Left ventricle myocardium superior (tissue), 1 donor: ENCODE measurements around the gene ANKRD11. TPM values are rescaled to one million over a fixed set of nuclear protein-coding genes. Genes with fewer than 3 reads are reported as not detected.
A peak's percentile ranks its signal among the peaks of the same experiment; 100 is the strongest.
"Not testable (repeated sequence)": the region's sequence is repeated elsewhere in the genome, so short reads cannot be mapped to it uniquely, and the experiment has no call there.

ENCODE experiments used
- ATAC-seq: fragments of 200-7000 bp; cut with Tn5 transposase; one replicate; pipeline ENCODE4 v1.9.1; 2020; ENCODE audit warnings: mild to moderate bottlenecking, moderate library complexity
- DNase-seq: peaks from one replicate; pipeline ENCODE4 v3.0.0-alpha.2; 2020
- intact Hi-C: fragments of 100-400 bp; cut with micrococcal nuclease; formaldehyde crosslinking; loops from one replicate; pipeline ENCODE4 v1.11.0; 2022
- total RNA-seq: library from RNA; stranded (reverse); fragmentation: NEBNext Ultra II Directional; extraction: Animal tissue kit (Norgen Biotek cat#: 25700); gene quantifications from one replicate; pipeline ENCODE4 v1.2.1, GENCODE V29; 2021
- donor health status: DM: no; HTN: yes; CAD: no; lungs with severe emphysema.

The ANKRD11 gene
- total RNA-seq, 1 donor from 2014 or later: 75.2 TPM

- ATAC-seq (peak; percentile 8), DNase-seq (no peak)
- intact Hi-C loops: loop anchor here (10.0 kb wide), 1 partner anchor 140 kb away; no protein-coding TSS in a partner anchor
Measured at GRCh38 chr16:89484923-89485679, 5.3 kb downstream of the ANKRD11 start.

- intact Hi-C loops: loop anchor here (10.0 kb wide), 1 partner anchor 139 kb away; no protein-coding TSS in a partner anchor
- ATAC-seq (no peak), DNase-seq (no peak)
Measured at GRCh38 chr16:89484041-89484501, 6.3 kb downstream of the ANKRD11 start.

GRCh38 chr16:89482817-89483205 lies 7.5 kb downstream of the ANKRD11 start:
- intact Hi-C loops: loop anchor here (10.0 kb wide), 1 partner anchor 138 kb away; no protein-coding TSS in a partner anchor

GRCh38 chr16:89482150-89482816 lies 8.1 kb downstream of the ANKRD11 start:
- DNase-seq: no peak
- peak; percentile 31 for ATAC-seq
- intact Hi-C loops: loop anchor here (10.0 kb wide), 1 partner anchor 137 kb away; no protein-coding TSS in a partner anchor

More at GRCh38 chr16:89482817-89483205, 7.5 kb downstream of the ANKRD11 start:
- ATAC-seq (no peak), DNase-seq (no peak)

GRCh38 chr16:89481356-89481955 lies 8.9 kb downstream of the ANKRD11 start:
- no peak for ATAC-seq
- intact Hi-C loops: loop anchor here (10.0 kb wide), 1 partner anchor 137 kb away; no protein-coding TSS in a partner anchor
- DNase-seq: peak; percentile 5

- ATAC-seq (no peak), DNase-seq (no peak)
- intact Hi-C loops: no loop called here
Measured at GRCh38 chr16:89478576-89479221, 11.7 kb downstream of the ANKRD11 start.

GRCh38 chr16:89476811-89477261 lies 13.5 kb downstream of the ANKRD11 start:
- DNase-seq (no peak), ATAC-seq (no peak)
- intact Hi-C loops: no loop called here

GRCh38 chr16:89476379-89476778 lies 14.0 kb downstream of the ANKRD11 start:
- ATAC-seq (no peak), DNase-seq (peak; percentile 5)
- intact Hi-C loops: no loop called here

GRCh38 chr16:89475144-89475543 lies 15.2 kb downstream of the ANKRD11 start:
- DNase-seq (no peak), ATAC-seq (no peak)
- intact Hi-C loops: loop anchor here (2.0 kb wide), 1 partner anchor 78 kb away; no protein-coding TSS in a partner anchor

GRCh38 chr16:89473791-89474414 lies 16.5 kb downstream of the ANKRD11 start:
- ATAC-seq: no peak
- DNase-seq: no peak
- intact Hi-C loops: loop anchor here (2.0 kb wide), 1 partner anchor 77 kb away; no protein-coding TSS in a partner anchor

GRCh38 chr16:89473136-89473712 lies 17.1 kb downstream of the ANKRD11 start:
- ATAC-seq (no peak), DNase-seq (no peak)
- intact Hi-C loops: no loop called here

- DNase-seq: no peak
- no peak for ATAC-seq
- intact Hi-C loops: no loop called here
Measured at GRCh38 chr16:89472711-89473075, 17.7 kb downstream of the ANKRD11 start.

GRCh38 chr16:89467382-89467781 lies 23.0 kb downstream of the ANKRD11 start:
- no peak for ATAC-seq
- DNase-seq: no peak
- intact Hi-C loops: no loop called here

- ATAC-seq (no peak), DNase-seq (no peak)
- intact Hi-C loops: no loop called here
Measured at GRCh38 chr16:89466920-89467319, 23.4 kb downstream of the ANKRD11 start.

- intact Hi-C loops, ATAC-seq, DNase-seq: not testable (repeated sequence)
Measured at GRCh38 chr16:89463312-89463711, 27.0 kb downstream of the ANKRD11 start.

- intact Hi-C loops, DNase-seq, ATAC-seq: not testable (repeated sequence)
Measured at GRCh38 chr16:89462639-89463038, 27.7 kb downstream of the ANKRD11 start.

GRCh38 chr16:89461890-89462289 lies 28.5 kb downstream of the ANKRD11 start:
- intact Hi-C loops, DNase-seq, ATAC-seq: not testable (repeated sequence)

GRCh38 chr16:89460556-89460955 lies 29.8 kb downstream of the ANKRD11 start:
- no peak for DNase-seq
- ATAC-seq: no peak
- intact Hi-C loops: no loop called here
